NCI-H460 (cell line): ENCODE measurements around the gene FBXO44. TPM values are rescaled to one million over a fixed set of nuclear protein-coding genes. Genes with fewer than 3 reads are reported as not detected.

Experiments used
- DNase-seq: peaks from one replicate; pipeline ENCODE4 v3.0.0-alpha.2; 2016; ENCODE audit warnings: low read depth; ENCODE audit errors: extremely low read depth
- total RNA-seq: library from RNA; depleted of rRNA; stranded (reverse); fragments of >200 nt; shearing (Covaris generic); gene quantifications from 2 replicates; pipeline ENCODE4 v1.2.3, GENCODE V29; 2014

Gene FBXO44
- total RNA-seq, 1 experiment from 2014 or later, result 9.1 TPM

DNA sequence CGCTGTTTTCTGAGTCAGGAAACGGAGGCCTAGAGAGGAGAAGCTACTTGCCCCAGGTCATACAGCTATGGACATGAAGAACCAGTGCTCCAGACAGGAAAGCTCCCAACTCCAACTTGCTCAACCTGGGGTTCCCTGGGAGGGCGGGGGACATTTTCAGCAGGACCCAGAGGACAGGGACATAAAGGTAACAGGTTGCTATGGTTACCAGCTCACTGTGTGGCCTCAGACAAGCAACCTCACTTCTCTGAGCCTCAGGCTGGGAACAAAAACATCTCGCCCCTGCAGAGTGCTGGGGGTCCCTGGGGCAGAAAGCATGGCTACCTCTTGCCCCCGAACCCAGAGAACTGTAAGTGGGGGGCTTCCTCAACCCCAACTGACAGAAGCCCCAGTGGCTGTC, 16.6 kb upstream of the FBXO44 start:
- no peak for DNase-seq

DNA sequence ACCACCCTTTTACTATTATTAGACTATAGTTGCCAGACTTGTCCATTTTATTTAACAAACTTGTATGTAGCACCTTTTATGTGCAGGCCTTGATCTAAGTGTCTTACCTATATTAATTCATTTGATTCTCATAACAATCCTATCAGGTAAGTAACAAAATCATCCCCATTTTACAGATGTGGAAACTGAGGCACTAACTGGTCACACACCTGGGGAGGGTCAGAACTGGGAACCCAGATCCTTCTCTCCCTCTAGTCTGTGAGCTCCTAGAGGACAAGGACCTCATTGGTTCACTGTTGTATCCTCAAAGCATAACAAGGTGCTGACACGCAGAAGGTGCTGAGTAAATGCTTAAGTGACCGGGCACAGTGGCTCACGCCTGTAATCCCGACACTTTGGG, 15.3 kb upstream of the FBXO44 start:
- DNase-seq, result no peak

DNA sequence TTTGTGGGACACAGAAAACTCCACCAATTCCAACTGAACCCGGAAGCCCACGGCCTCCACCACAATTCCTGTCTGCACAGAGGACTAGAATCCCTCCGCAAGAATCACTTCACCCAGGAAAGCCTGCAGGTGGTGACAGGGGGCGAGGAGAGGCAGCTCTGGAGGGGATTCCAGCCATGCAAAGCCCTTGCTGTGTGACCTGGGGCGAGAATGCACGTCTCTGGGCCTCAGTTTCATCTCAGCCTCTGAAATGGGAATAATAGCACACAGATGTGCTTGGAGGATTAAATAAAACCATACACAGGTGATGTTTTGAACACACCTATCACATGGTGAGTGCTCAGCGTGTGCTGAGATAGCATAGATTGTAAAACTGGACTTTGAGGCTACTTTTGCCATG, 14.6 kb upstream of the FBXO44 start:
- DNase-seq, result no peak

DNA sequence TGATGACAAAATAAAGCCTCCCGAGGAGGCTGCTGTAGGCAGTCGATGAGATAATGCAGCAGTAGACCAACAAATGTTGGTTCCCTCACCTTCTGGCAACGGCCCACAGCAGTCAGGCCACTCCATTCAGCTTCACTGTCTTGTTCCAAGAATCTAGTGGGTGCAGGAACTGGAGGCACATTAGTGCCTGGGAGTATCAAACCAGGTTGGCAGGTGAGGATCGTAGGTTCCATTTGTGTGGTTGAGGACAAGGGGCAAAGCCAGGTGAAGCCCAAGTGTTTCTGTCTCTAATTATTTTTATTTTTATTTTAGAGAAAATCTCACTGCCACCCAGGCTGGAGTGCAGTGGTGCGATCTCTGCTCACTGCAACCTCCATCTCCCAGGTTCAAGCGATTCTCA, 13.7 kb upstream of the FBXO44 start:
- DNase-seq, result no peak

DNA sequence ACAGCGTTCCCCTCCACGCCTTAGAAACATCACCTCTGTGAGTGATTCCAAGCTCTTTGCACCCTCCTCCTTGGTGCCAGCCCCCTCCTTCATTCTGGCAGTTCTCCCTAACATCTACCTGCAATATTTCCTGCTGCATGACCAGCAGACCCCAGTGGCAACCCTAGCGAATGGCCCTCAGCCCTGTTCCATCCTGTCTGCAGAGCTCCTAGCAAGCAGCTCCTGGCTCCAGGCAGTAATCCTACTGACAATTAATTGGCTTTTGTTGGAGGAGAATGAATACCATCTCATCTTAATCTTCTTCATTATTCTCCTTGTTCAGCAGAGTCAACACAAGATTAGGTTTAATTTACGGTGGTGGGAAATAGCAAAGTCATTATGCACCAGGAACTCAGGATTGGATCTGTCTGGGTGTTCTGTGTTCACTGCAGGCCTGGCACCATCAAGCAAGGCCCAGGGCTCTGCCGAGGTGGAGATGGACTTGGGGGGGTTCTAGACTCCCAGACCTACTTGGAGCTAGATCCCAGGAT, 12.8 kb upstream of the FBXO44 start:
- no peak for DNase-seq

DNA sequence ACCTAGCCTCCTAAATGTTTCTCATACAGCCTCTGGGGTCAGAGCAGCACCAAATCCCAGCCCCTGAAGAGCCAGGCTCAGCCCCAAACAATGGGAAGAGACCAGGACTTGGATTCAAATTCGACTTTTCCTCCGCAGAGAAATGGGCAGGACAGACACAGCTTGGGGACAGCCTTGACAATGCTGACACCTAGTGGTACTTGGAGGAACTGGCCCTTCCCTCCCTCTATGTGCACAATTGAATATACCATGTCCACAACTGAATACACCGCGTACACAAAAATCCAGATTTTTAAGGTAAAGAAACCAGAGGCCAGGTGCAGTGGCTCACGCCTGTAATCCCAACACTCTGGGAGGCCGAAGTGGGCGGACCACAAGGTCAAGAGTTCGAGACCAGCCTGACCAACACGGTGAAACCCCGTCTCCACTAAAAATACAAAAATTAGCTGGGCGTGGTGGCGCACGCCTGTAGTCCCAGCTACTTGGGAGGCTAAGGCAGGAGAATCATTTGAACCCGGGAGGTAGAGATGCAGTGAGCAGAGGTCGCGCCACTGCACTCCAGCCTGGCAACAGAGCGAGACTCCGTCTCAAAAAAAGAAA, 12.2 kb upstream of the FBXO44 start:
- DNase-seq, result peak; percentile 53

DNA sequence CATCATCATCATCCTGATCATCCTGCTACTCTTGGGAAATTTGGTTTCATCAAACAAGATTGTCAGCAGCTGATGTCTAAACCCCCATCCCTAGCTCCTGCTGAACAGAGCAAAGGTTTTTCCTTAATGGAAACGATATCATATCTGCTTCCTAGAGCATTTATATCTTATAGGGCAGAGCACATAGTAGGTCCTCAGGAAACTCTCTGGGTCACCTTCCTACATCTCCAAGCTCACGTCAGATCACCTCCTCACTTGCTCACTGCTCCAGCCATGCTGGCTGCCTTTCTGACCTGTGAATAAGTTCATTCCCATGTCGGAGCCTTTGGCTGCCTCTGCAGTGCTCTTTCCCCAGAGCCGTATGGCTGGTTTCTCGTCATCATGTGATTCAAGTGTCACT, 10.9 kb upstream of the FBXO44 start:
- no peak for DNase-seq

DNA sequence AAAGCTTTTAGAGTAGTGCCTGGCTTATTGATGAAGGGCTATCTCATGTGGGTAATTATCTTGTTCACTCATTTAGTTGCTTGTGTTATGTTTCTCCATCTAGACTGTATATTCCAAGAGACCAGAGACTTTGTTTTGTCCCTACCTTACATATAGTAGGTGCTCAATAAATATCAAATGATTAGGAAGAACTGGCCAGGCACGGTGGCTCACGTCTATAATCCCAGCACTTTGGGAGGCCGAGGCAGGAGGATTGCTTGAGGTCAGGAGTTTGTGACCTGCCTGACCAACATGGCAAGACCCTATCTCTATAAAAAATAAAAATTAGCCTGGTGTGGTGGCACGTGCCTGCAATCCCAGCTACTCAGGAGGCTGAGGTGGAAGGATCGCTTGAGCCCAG, 9.4 kb upstream of the FBXO44 start:
- no peak for DNase-seq

DNA sequence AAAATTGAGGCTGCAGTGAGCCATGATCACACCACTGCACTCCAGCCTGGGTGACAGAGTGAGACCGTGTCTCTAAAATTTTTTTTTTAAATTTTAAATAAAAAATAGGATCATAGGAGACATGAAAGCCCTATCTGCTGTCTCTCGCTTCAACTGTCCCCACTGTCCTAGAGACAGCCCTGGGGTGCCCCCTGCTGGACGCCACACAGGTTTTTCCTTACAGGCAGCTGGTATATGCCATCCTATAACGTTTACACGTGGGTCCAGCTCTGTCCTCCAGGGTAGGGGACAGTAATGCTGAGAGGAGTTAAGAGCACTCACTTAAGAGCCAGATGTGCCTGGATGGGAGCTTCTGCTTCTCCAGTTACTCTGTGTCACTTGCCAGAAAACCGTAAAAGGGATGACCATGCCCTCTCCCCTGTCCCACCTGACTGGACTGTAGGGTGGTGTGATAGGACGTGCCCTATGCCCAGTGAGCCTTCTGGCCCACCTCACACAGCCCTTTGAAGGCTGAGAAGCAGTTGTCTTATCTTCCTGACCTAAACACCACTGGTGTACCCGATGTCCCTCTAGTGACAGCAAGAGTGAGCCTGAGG, 8.9 kb upstream of the FBXO44 start:
- peak; percentile 67 for DNase-seq

DNA sequence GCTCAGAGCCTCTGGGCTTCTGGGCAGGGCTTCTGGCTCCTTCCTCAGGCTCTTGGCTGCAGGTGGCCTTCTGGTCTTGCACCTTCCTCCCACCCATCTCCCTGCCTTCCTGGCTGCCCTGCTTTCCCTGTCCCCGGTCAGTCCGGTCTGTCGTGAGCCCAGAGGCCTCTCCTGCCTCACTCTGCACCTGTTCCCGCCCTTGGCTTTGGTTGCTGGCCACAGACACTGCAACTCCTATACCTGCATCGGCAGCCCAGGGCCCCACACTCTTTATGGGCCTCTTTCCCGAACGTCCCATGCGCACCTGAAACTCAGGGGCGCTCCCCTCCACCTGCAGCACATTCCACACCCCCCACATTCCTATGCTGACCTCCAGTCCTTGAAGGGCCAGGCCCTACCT, 8.4 kb upstream of the FBXO44 start:
- DNase-seq, result no peak

DNA sequence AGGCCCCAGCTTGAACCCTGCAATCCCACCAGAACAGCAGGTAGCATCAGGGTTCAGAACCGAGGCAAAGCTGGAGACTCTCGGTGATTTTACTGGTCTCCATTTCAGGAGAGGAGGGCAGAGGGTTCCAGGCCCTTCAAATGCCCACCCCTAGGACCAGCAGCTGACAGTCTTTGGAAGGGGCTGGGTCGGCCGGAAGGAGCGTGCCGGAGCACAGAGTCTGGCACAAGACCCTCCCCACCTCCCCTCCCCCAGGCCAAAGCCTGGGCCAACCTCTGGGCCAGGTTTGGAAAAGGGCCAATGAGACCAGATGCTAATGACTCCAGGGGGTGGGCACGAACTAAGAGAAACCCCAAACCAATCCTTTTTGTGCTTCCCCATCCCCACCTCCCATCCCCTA, 7.3 kb upstream of the FBXO44 start:
- no peak for DNase-seq

DNA sequence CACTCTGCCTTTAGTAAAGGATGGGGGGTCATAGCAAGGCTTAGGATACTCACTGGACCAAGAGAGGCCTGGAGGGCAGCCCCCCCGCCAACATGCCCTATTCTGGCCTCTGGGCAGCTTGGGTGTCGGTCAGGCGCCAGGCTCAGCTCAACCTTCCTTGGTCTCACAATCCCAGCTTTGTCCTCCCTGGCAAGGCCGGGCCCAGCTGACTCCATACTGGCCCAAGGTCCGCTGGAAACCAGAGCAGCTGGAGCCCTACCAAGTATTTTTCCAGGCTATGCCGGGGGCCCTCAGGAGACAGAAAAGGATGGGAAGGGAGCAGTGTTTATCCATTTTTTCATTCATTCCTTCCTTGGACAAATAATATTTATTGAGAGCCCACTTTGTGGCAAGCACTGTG, 6.6 kb upstream of the FBXO44 start:
- no peak for DNase-seq

DNA sequence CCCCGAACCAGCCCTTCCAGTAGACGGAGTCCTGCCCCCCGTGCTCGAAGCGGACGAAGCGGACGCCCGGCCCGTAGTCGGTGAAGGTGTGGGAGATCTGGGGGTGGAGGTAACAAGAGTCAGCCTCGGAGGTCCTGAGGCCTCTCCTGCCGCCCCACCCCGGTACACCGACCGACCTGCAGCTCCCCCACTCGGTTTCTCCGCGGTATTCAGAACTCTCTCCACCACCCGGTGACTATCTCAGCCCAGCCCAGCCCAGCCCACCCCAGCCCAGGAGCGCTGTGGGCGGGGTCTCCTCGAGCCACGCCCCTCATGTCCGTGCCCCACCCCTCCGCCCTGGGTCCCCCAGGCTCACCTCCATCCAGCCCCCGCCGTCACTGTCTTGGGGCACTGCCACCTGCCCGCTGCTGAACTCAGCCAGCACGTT, 5.9 kb upstream of the FBXO44 start:
- DNase-seq, result no peak

DNA sequence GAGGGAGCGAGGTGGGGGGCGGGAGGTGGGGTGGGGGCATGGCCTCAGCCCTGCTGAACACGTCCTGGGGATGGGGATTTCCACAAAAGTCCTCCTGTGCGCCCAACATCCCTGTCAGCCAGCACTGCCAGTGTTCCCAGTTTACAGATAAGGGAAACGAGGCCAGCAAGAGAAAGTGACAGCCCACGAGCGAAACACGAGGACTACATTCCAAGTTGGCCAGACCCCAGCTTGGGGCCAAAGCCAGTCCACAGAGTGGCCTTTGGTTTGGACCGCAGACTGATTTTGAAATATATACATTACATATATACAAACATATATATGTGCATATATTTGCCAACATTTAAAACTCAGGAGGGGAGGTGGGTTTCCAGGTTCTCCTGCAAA, 5.4 kb upstream of the FBXO44 start:
- DNase-seq, result no peak

DNA sequence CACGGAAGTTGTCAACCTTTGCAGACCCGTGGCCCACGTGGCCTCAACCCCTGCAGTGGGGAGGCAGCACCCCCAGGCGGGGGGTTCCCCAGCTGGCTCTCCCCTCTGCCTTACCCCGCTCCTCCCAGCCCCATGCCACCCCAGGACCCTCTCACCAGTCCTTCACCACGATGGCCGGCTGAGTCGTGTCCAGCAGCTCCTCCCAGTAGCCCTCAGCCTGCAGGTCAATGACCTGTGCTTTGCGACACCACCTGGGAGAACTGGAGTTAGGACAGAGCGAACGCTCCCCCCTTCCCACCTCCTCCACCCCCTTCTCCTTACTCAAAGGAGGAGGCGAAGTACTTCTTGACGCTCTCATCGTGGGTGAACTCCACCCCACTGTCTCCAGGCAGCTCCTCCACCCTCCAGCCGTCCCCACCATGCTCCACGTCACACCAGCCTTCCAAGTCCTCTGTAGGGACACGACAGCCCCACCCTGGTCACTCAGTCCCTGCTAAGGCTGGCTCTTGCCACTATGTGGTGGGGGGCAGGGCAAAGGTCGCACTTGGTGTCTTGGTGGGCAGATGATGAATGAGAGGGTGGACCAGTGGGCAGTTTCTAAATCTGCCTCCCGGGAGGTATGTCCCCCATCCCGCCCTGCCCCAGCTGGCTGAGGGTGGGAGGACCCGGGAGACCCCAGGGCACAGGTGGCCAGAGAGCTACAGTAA, 4.9 kb upstream of the FBXO44 start:
- DNase-seq, result no peak

DNA sequence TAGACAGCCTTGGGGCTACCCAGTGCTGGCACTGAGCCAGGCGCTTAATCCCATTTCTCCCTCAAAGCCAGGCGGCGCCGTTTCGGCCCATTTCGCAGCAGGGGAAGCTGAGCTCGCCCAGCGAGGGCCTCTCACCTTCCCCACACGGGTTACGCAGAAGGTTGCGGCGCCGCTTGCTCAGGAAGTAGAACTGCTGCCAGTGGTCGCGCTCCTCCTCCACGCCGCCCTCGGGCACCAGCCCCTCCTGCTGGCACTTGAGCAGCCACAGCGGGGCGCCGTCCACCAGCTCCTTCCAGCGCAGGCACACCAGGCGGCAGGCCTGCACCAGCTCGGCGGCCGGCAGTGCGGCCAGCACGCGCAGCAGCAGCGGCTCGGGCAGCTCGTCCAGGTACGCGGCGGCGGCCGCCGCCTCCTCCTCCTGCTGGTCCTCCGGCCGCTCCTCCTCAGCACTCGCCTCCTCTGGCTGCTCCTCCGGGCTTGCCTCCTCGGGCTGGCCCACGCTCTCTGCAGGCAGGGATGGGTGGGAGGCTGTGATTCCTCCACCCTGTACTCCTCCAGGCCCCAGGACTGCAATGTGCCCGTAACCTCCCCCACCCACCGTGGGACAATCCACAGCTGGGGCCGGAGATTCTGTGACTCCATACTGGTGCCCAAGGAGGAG, 4.2 kb upstream of the FBXO44 start:
- DNase-seq, result peak; percentile 67

DNA sequence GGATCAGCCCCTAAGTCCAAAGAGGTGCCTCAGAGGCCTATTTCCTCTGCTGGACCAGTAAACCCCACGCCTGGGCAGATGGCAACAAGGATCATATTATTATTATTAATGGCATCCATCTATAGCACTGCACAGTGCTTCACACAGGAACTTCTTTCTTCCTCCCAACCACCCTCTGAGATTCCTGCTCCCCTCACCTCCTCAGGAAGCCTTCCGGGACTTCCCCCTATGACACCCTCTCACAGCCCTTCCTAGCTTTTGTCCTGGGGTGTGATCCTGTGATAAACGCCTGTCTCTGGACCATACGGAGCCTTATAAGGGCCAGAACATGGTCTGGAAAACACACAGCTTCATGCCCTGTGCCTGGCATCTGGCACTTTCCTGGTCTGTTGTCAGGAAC, 3.7 kb upstream of the FBXO44 start:
- DNase-seq, result no peak

DNA sequence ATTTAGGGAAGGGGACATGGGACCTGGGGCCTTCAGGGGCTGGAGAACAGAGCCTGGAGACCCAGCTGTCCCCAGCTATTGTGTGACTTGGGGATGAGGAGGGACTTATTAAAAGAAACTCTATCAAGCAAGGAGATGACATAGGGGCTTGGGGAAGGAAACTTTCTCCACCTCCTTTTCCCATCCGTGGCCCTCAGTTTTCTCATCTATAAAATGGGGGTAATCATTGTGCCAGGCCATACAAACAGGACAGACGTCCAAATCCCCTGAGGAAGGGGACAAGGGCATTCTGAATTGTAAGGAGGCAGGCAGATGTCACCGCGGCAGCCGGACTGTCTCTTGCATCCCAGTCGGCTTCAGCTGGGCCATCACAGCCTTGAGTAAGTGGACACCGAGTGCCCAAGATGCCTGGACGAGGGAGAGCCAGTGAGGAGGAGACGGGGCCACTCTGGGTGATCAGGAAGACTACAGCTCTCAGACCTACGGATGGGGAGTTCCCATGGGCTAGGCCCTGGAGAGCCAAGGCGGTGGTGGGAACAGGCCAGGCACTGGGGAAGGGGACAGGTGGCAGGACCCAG, 2.4 kb upstream of the FBXO44 start:
- DNase-seq, result no peak

DNA sequence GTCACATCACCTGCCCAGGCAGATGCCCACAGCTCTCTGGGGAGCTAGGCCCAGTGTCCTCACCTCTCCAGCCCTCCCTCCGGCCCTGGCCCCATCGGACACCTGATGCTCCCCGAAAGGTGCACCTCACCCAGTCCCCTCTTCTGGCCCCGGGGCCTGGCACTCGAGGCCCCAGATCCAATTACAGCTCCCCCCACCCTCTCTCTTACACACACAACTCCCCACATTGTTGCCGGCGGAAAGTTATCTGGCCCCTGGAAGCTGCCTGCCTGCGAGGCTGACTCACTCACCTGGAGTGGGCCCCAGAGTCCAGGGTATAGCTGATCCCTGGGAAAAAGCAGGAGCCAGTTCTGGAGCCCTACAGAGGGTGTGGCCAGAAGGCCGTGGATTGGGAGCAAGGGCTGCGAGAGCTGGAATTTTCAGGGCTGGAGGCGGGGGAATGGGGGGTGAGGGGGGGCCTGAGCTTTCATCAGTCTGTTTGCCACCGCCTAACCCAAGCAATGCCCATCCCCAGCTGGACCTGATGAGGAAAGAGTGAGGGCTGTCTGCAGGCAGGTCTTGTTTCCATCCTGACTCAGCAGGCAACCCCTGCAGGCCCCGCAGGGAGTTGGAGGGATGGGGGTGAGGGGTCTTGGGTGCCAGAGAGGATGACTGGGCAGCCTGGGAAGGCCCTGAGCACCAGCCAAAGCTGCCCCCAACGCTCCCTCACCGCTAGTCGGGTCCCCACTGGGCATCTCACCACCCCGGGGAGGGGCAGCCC, 1.4 kb upstream of the FBXO44 start:
- DNase-seq, result no peak

DNA sequence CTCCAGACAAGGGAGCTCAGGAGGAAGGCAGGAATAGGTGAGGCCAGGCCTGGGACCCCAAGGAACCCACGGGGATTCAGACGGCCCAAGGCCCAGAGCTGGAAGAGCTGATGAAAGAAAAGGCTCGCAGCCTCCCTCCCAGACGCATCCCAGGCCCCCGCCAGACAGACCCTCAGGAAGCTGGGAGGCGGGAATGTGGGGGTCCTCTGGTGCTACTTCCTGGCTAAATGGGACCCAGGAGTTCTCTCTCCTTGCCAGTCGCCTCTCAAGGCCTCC, 878 bp upstream of the FBXO44 start:
- DNase-seq, result no peak
